Astrocyte of the spinal cord (primary cell): ENCODE data around the gene MCC.

ENCODE experiments used
- DNase-seq: peaks from one replicate; pipeline ENCODE4 v3.0.0; 2011; ENCODE audit warnings: low read depth, low spot score
- H3K4me3 ChIP-seq: 2 replicates; pipeline ENCODE4 v1.5.1; 2011; ENCODE audit warnings: low read depth, mild to moderate bottlenecking, low read length, moderate library complexity
- CTCF ChIP-seq: IDR thresholded peaks from 2 replicates; pipeline ENCODE4 v1.5.1; 2012; ENCODE audit warnings: low read depth, mild to moderate bottlenecking, low read length, inconsistent platforms
- in situ Hi-C: cut with HindIII; loops from 2 replicates; pipeline ENCODE4 v1.10.0; 2017; ENCODE audit warnings: low sequenced_read_pairs

The MCC gene

GRCh38 chr5:113114559-113114958, 373.7 kb downstream of the MCC start:
- no peak for TF ChIP-seq CTCF
- in situ Hi-C loops, result no loop called here
- no peak for DNase-seq
- no peak overlapping the region for H3K4me3 ChIP-seq

GRCh38 chr5:113112435-113112834, 375.8 kb downstream of the MCC start:
- no peak for TF ChIP-seq CTCF
- no peak overlapping the region for H3K4me3 ChIP-seq
- DNase-seq, result peak; percentile 70
- in situ Hi-C loops, result no loop called here

GRCh38 chr5:113110117-113110516, 378.1 kb downstream of the MCC start:
- in situ Hi-C loops, result no loop called here
- no peak overlapping the region for H3K4me3 ChIP-seq
- no peak for TF ChIP-seq CTCF
- DNase-seq, result no peak

- no peak for DNase-seq
- in situ Hi-C loops, result no loop called here
- no peak overlapping the region for H3K4me3 ChIP-seq
- no peak for TF ChIP-seq CTCF
These were observed 378.9 kb downstream of the MCC start for GRCh38 chr5:113109344-113109743.

DNA sequence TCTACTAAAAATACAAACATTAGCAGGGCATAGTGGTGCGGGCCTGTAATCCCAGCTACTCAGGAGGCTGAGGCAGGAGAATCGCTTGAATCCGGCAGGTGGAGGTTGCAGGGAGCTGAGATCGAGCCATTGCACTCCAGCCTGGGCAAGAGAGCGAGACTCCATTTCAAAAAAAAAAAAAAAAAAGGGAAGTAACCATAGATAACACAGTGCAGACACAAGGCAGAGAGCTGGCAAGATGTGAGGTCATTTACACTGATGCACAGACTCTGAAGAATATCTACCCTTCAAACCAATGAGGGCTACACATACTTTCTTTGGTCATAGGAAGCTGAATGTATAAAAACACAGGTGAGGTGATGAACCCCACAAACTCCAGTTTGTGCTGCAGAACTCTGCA, 379.8 kb downstream of the MCC start:
- TF ChIP-seq CTCF, result no peak
- no peak overlapping the region for H3K4me3 ChIP-seq

DNA sequence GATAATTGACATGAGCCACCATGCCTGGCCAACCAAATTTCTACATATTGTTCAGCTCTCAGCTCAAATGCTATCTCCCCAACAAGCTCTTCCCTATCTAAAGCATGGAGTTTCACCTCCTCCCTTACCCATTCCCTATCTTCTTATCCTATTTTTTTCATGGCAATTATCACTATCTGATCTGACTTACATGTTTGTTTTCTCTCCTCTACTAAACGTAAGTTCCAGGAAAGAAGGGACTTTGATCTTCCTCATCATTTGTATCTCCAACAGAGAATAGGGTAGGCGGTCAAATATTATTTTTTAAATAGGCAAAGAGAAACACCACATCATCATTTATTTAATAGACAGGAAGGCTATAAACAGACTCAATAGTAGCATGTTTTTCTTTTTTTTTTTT, 381.4 kb downstream of the MCC start:
- no peak overlapping the region for H3K4me3 ChIP-seq
- in situ Hi-C loops, result no loop called here
- no peak for TF ChIP-seq CTCF
- DNase-seq, result no peak

More for the DNA sequence above, 379.8 kb downstream of the MCC start:
- in situ Hi-C loops, result no loop called here
- no peak for DNase-seq

DNA sequence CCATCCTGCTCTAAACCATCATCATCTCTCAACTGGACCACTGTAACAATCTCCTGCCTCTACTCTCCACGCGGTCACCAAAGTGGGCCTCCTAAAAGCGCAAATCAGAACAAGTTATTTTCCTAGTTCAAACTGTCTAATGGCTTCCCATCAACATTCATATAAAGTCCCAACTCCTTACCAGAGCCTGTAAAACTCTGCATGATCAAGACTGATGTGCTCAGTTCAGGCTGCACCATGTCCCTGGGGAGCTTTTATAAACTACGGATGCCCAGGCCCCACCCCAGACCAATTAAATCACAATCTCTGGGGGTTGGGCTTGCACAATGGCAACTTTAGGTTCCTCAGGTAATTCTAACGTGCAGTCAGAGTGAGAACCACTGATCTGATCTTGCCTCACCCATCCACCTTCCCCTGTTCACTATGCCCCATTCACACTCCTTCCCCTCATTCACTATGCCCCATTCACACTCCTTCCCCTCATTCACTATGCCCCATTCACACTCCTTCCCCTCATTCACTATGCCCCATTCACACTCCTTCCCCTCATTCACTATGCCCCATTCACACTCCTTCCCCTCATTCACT, 382.5 kb downstream of the MCC start:
- DNase-seq, result no peak
- no peak overlapping the region for H3K4me3 ChIP-seq
- in situ Hi-C loops, result no loop called here
- TF ChIP-seq CTCF, result no peak
